Choroid plexus epithelial cell (primary cell): ENCODE measurements around the gene CDH26.

Experiments
- DNase-seq: peaks from one replicate; pipeline ENCODE4 v3.0.0-alpha.2; 2010; ENCODE audit warnings: low read depth
- H3K4me3 ChIP-seq: 2 replicates; pipeline ENCODE4 v1.5.1; 2011; ENCODE audit warnings: low read depth, mild to moderate bottlenecking, control low read depth, low read length, moderate library complexity
- CTCF ChIP-seq: conservative IDR thresholded peaks from 2 replicates; pipeline ENCODE4 v1.5.1; 2011; ENCODE audit warnings: low read depth, mild to moderate bottlenecking, control low read depth, inconsistent platforms, low read length, moderate library complexity

The CDH26 gene

GRCh38 chr20:59993736-59994430 is 35.7 kb downstream of the CDH26 start:
- H3K4me3 ChIP-seq: no peak overlapping the region
- TF ChIP-seq CTCF: no peak
- no peak for DNase-seq

DNA sequence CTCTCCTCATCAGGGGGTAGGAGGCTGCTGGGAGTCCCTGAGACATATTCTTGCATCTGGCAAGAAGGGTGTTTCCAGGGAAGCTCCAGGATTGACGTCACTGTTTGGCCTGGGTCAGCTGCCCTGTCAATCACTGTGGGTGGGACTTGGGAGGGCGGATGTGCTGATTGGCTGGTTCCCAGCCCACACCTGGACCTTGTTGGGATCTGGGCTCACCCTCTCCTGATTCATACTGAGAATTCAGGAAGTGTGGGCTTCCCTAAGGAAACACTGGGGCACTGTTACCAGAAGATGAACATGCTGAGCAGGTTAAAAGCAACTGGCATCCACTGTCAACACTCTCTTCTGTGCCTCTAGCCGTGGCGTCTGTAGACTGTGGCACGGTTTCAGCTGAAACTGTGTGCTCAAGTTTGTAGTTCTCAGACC is 36.5 kb downstream of the CDH26 start:
- H3K4me3 ChIP-seq: no peak overlapping the region
- TF ChIP-seq CTCF: no peak
- DNase-seq: peak; percentile 2

GRCh38 chr20:59996108-59996507 is 37.9 kb downstream of the CDH26 start:
- H3K4me3 ChIP-seq: no peak overlapping the region
- DNase-seq: no peak
- TF ChIP-seq CTCF: no peak

DNA sequence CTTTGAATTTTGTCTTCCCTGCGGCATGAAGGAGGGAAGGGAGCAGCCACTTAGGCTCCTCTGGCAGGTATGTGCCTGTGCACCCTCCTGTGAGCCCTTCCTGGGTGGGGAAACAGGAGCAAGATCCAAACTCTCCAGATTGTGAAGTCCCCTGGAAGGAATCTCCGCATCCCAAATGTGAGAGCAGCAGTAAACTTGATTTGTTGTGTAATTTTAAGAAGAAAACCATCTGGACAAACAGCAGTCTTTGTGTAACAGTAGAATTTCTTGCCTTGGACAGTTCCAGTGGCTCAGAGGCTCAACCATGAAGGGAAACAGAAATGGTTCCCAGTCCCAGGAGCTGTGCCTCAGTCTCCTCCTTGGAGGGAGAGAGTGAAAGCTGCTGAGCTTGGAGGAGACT is 39.7 kb downstream of the CDH26 start:
- no peak overlapping the region for H3K4me3 ChIP-seq
- no peak for TF ChIP-seq CTCF
- no peak for DNase-seq

GRCh38 chr20:59999502-59999901 is 41.3 kb downstream of the CDH26 start:
- TF ChIP-seq CTCF: no peak
- DNase-seq: no peak
- no peak overlapping the region for H3K4me3 ChIP-seq

GRCh38 chr20:60000271-60001042 is 42.2 kb downstream of the CDH26 start:
- no peak overlapping the region for H3K4me3 ChIP-seq
- no peak for DNase-seq
- no peak for TF ChIP-seq CTCF
